Measurements from ENCODE around the gene PTH2. TPM values are rescaled to one million over a fixed set of nuclear protein-coding genes. Genes with fewer than 3 reads are reported as not detected.

PTH2 gene
- total and polyA plus RNA-seq, 10 of the 15 experiments (the other 5 are each of a cell fraction or from before 2014, with no cell fraction given), result not detected

DNA sequence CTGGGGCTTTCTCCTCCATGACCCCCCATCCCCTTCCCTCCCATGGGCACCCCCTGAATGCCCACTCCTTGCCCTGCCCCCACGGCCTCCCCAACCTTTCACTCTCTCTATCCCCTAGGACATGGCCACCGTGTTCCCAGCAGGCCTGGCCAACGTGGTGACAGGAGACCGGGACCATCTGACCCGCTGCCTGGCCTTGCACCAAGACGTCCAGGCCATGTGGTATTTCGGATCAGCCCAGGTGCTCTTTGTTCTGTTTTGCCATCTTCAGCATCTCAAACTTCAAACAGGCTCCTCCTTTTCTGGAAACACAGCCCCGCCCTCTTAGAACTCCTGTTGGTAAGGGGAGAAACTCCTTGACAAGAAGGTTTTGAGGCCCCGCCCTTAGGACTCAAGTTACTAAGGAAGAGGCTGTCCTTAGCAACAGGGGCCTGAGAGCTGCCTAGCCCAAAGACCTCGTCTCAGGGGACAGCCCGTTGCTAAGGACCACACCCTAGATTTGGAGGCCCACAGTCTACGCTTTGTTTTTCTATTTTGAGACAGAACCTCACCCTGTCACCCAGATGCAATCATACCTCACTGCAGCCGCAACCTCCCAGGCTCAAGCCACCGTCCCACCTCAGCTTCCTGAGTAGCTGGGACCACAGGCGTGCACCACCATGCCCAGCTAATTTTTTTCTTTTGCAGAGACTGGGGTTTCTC is 45.7 kb upstream of the PTH2 start (continued):
- TF ChIP-seq, protein P1, sequence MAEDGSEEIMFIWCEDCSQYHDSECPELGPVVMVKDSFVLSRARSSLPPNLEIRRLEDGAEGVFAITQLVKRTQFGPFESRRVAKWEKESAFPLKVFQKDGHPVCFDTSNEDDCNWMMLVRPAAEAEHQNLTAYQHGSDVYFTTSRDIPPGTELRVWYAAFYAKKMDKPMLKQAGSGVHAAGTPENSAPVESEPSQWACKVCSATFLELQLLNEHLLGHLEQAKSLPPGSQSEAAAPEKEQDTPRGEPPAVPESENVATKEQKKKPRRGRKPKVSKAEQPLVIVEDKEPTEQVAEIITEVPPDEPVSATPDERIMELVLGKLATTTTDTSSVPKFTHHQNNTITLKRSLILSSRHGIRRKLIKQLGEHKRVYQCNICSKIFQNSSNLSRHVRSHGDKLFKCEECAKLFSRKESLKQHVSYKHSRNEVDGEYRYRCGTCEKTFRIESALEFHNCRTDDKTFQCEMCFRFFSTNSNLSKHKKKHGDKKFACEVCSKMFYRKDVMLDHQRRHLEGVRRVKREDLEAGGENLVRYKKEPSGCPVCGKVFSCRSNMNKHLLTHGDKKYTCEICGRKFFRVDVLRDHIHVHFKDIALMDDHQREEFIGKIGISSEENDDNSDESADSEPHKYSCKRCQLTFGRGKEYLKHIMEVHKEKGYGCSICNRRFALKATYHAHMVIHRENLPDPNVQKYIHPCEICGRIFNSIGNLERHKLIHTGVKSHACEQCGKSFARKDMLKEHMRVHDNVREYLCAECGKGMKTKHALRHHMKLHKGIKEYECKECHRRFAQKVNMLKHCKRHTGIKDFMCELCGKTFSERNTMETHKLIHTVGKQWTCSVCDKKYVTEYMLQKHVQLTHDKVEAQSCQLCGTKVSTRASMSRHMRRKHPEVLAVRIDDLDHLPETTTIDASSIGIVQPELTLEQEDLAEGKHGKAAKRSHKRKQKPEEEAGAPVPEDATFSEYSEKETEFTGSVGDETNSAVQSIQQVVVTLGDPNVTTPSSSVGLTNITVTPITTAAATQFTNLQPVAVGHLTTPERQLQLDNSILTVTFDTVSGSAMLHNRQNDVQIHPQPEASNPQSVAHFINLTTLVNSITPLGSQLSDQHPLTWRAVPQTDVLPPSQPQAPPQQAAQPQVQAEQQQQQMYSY (CRISPR knock-in tag; IDR thresholded peaks at IDR 0.05), result no peak
- TF ChIP-seq SREBF2 (IDR thresholded peaks at IDR 0.05; ENCODE audit: low read length), result no peak
- peak; percentile 65; the same call in 1 of the 2 replicates for TF ChIP-seq SMARCA5 (IDR thresholded peaks at IDR 0.05)
- TF ChIP-seq ZNF274 (IDR thresholded peaks at IDR 0.05; ENCODE audit: insufficient read depth, insufficient read length), result no peak
- TF ChIP-seq NBN (IDR thresholded peaks at IDR 0.05), result no peak
- TF ChIP-seq, protein P2, sequence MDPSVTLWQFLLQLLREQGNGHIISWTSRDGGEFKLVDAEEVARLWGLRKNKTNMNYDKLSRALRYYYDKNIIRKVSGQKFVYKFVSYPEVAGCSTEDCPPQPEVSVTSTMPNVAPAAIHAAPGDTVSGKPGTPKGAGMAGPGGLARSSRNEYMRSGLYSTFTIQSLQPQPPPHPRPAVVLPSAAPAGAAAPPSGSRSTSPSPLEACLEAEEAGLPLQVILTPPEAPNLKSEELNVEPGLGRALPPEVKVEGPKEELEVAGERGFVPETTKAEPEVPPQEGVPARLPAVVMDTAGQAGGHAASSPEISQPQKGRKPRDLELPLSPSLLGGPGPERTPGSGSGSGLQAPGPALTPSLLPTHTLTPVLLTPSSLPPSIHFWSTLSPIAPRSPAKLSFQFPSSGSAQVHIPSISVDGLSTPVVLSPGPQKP (IDR thresholded peaks at IDR 0.05; ENCODE audit: low read depth, low read length), result no peak
- TF ChIP-seq ZZZ3 (IDR thresholded peaks at IDR 0.05; ENCODE audit: control insufficient read depth, insufficient read length, low read depth), result no peak
- no peak for TF ChIP-seq TARDBP (IDR thresholded peaks at IDR 0.05; ENCODE audit: borderline replicate concordance)
- TF ChIP-seq SUPT20H (IDR thresholded peaks at IDR 0.05; ENCODE audit: borderline replicate concordance, control insufficient read depth, low read depth, low read length), result no peak
- TF ChIP-seq ZNF384 (IDR thresholded peaks at IDR 0.05; ENCODE audit: borderline replicate concordance, low read depth, low read length), result peak; percentile 15; the same call in 1 of the 2 replicates
- peak; percentile 39; the same call in 1 of the 2 replicates for TF ChIP-seq ZNF217 (IDR thresholded peaks at IDR 0.05)
- no peak for TF ChIP-seq WRNIP1 (IDR thresholded peaks at IDR 0.05; ENCODE audit: borderline replicate concordance, low read depth, low read length)
- no peak for TF ChIP-seq FOS (IDR thresholded peaks at IDR 0.05; ENCODE audit: borderline replicate concordance, extremely low read depth, insufficient read length)
- no peak for TF ChIP-seq TAF1 (IDR thresholded peaks at IDR 0.05; ENCODE audit: borderline replicate concordance, low read depth, low read length)
- no peak for TF ChIP-seq ESRRA (IDR thresholded peaks at IDR 0.05; ENCODE audit: low read length)
- no peak for TF ChIP-seq ZNF24 (IDR thresholded peaks at IDR 0.05)
- TF ChIP-seq DPF2 (IDR thresholded peaks at IDR 0.05), result no peak
- TF ChIP-seq NFYA (IDR thresholded peaks at IDR 0.05; ENCODE audit: borderline replicate concordance, low read depth, low read length), result no peak
- TF ChIP-seq, protein P3, sequence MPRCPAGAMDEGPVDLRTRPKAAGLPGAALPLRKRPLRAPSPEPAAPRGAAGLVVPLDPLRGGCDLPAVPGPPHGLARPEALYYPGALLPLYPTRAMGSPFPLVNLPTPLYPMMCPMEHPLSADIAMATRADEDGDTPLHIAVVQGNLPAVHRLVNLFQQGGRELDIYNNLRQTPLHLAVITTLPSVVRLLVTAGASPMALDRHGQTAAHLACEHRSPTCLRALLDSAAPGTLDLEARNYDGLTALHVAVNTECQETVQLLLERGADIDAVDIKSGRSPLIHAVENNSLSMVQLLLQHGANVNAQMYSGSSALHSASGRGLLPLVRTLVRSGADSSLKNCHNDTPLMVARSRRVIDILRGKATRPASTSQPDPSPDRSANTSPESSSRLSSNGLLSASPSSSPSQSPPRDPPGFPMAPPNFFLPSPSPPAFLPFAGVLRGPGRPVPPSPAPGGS (IDR thresholded peaks at IDR 0.05; ENCODE audit: borderline replicate concordance, insufficient read depth, low read depth, low read length, poor library complexity, severe bottlenecking), result no peak
- TF ChIP-seq POU2F2 (IDR thresholded peaks at IDR 0.05; ENCODE audit: borderline replicate concordance, low read depth, low read length), result peak; percentile 12; the same call in 1 of the 3 replicates
- no peak for TF ChIP-seq CHD4 (IDR thresholded peaks at IDR 0.05)
- TF ChIP-seq BCL11A (IDR thresholded peaks at IDR 0.05; ENCODE audit: low read depth, low read length), result peak; percentile 72
- peak; percentile 82 for TF ChIP-seq MEF2A (IDR thresholded peaks at IDR 0.05; ENCODE audit: insufficient read depth, low read depth, low read length)
- TF ChIP-seq SMAD1 (IDR thresholded peaks at IDR 0.05; ENCODE audit: low read depth, partially characterized antibody), result no peak
- TF ChIP-seq KAT2A (conservative IDR thresholded peaks at IDR 0.05; ENCODE audit: control insufficient read depth, low read depth, low read length), result no peak

Measured in GM12878 (cell line).